Activated CD4-positive, alpha-beta T cell treated with anti-CD3 and anti-CD28 coated beads, Interleukin-2, amount 50 U/mL, for 24 hours (primary cell): Measurements from ENCODE around the gene WWTR1.

Experiments
- DNase-seq, 2 donors: peaks; one replicate each; pipeline ENCODE4 v3.0.0-alpha.2; 2020; ENCODE audit warnings: low read depth in 1 of 2, low spot score in 1 of 2

WWTR1 gene

DNA sequence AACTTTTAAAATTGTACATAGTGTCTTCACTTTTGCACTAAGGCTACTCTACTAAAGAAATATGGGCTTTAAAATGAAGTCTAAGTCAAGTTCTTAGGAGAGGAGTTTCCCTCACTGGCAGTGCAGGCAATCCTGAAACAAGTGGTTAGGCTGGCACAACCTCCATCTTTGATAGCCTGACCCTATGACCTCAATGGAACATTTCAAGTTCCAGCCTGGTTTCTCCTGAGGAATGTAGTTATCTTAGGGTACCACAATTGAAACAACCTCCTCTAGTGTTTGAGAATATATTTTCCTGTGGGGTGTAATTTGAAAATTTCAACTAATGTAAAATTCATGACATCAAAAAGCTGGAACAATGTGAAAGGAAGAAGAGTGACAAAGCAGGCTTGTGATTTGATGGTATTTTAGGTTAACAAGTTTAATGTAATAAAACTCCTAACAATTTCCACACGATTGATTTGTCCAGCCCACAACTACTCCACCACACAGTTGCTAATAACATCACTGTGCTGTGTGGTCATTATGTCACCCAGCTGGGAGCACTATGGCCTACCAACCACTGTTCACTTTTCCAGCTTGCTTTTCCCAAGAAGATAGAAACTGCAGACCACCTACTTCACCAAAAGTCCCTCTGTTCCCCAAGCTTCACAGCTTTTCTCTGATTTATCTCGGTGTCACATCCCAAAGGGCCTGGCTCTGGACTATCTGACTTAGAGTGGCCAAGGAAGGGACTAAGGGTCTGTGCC is 1.8 kb downstream of the WWTR1 start:
- no peak for DNase-seq

- no peak for DNase-seq
Observed at GRCh38 chr3:149654188-149654601, 3.6 kb downstream of the WWTR1 start.

DNA sequence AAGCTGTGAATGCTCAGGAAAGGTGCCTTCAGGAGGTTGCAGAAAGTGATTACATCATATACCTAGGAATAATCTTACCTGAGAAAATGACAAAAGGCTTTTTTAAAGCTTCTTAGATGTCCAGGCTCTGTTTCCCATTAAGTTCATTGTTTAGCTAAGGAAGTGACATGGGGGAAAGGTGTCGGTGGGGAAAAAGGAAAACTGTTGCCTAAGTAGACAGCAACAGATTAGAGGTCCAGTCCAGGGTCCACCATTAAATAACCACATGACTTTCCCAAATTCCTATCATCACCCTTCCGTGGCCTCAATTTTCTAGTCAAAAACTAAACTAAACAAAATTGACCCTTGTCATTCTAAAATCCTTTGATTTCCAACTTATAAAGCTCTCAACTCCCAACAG is 4.3 kb downstream of the WWTR1 start:
- no peak for DNase-seq

- DNase-seq, result no peak
Observed at GRCh38 chr3:149653136-149653535, 4.7 kb downstream of the WWTR1 start.

DNA sequence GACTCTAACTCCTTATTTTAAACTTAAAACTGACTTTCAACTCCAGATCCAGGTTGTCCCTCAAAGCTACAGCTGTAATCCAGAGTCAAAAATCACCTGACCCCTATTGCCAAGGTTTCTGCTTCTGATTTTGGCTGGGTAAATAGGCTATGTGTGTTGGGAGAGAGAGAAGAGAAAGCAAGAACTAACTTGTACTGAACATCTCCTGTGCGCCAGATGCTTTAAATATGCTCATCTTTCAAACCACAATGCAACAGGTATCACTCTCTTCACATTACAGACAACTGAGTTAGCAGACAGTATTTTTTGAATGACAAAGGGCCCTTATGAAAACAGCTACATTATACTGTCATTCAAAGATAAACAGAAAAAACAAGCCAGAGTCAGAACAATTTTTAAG is 7.0 kb downstream of the WWTR1 start:
- DNase-seq, result no peak

- no peak for DNase-seq
Observed at GRCh38 chr3:149648525-149648924, 9.3 kb downstream of the WWTR1 start.

DNA sequence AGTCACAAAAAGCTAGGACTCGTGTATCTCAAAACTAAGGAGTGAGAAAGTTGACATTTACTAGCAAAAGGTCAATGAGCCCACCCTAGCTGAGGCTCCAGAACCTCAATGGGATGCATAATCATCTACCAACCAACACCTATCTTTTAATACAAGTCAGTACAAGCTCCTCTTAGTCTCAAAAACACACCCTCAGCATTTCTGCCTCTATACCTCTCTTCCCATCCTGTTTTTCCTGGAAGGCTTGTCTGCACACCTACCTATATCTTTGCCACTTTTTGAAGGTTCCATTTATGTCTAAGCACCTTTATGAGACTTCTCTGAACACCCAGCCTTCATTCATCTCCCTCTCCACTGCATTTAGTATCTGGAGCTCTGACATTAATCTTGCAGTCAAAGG is 10.0 kb downstream of the WWTR1 start:
- DNase-seq, result no peak

GRCh38 chr3:149647285-149647684 is 10.5 kb downstream of the WWTR1 start:
- DNase-seq, result no peak

DNA sequence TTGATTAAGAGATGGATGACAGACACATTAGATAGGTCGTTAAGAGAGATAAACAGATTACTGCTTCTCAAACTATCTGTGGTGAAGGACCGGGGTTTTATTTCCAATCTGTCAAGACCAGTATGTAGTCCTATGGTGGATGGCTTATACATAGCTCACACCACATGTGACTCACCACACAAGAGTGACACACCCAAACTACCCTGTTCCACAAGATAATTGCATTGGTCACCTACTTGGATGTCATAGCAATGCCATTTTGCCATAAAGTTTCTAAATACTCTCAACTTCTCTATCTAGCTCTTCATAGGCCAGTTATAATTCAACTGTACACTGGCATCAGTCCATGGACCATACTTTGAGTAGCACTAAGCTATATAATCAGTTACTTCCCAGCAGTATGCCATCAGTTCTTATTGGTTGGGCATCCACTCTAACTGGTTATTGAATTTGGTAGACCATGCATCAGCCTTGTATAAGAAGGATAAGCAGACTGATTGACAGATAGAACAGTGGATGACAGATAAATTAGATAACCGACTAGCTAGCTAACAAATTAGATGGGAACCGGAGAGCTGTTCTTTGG is 11.6 kb downstream of the WWTR1 start:
- DNase-seq, result no peak

DNA sequence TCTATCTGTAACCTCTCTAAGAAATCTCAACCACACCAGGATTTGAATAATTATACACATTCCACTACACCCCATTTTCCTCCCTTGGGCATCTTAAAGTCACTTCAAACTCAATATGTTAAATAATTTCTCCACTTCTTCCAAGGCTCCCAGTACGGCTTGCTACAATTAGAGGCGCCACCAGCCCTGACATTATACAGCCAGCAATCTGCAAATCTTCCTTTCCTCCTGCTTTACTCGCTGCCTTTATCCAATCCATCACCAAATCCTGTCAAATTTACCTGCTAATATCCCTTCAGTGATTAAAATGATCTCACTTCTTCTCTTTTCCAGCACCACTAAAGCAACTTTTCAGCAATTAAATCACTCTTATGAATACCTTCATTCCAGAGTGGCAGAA is 13.9 kb downstream of the WWTR1 start:
- no peak for DNase-seq

DNA sequence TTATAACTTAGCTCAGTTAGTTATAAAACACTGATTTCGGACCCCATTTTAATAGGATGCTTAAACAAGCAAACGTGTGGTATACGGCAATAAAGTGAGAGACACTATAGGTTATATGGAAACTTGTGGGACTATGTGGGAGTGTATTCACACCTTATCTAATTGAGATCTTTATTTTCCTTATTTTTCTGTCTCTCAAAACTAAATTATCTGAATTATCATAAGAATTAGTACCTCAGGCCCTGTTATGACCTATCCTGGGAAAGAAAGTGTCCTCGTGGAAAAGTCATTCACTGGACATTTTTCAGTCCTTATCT is 14.4 kb downstream of the WWTR1 start:
- no peak for DNase-seq

DNA sequence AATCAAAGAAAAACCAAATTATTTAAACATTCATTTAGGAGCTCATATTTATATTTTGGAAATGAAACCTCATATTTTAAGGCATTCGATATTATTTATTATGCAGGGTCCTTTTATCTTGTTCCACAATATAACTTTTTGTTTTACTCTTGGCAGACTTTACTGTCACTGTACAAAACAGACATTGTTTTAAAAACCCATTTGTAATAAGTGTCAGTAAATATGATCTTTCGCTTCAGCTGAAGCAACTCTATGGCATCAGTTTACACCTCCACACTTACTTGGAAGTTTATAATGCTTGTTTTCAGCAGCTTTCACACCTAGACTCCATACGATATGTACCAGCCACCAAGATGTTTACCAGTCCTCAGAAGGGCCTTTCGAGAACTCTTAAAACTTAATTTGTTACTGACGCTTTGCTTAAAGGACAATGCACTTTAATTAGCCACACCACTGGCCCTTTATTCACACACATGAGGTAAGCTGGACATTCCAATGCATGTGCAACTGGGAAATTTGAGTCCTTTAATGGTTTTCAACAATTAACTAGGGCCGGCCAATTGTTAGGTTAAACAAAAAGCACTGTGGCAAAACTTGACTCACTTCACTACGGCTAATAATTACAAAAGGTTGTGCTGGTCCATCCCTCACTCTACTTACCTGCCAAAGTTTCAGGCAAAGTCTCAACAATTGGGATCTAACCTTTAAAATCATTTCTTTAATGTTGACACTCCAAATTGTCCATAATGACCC is 16.7 kb downstream of the WWTR1 start:
- DNase-seq, result no peak

GRCh38 chr3:149639093-149639486 is 18.7 kb downstream of the WWTR1 start:
- DNase-seq, result no peak

- DNase-seq, result no peak
Observed at GRCh38 chr3:149638228-149639092, 19.4 kb downstream of the WWTR1 start.

GRCh38 chr3:149635396-149635795 is 22.4 kb downstream of the WWTR1 start:
- no peak for DNase-seq

- DNase-seq, result no peak
Observed at GRCh38 chr3:149634573-149634972, 23.3 kb downstream of the WWTR1 start.

GRCh38 chr3:149634072-149634471 is 23.8 kb downstream of the WWTR1 start:
- DNase-seq, result no peak

DNA sequence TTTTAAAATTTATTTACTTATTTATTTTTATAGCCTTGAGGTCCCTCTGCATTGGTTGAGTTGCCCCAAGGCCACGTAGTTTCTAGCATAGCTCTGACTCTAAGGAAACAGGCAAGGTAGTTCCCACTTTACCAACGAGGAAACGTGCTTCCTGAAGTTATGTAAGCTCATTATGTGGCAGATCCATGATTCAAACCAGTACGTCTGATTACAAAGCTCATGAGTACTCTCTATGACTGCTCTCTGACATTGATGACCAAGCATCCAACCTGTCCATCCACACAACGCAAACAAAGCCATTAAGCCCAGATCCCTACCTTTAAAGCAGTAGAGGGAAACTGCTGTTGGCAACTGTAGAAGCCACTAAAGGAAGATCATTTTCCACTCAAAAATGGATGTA is 25.6 kb downstream of the WWTR1 start:
- DNase-seq, result no peak

DNA sequence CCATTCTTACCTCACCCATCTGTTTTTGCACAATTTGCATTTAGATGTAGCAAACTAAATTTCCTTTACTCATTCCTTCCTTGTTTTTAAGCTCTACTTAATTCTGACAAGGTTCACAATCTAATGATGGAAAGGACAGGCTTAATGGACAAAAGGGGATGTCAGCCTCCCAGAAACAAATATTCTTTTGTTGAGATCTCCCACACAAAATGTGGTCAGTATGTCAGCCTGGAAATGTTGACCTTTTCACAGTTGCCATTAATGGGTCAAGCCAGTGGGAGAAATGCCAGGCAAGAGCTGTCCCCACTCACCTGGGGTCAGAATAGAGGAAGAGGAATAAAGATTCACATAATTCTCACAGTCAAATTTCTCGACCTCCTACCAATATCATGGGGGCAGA is 27.0 kb downstream of the WWTR1 start:
- no peak for DNase-seq

DNA sequence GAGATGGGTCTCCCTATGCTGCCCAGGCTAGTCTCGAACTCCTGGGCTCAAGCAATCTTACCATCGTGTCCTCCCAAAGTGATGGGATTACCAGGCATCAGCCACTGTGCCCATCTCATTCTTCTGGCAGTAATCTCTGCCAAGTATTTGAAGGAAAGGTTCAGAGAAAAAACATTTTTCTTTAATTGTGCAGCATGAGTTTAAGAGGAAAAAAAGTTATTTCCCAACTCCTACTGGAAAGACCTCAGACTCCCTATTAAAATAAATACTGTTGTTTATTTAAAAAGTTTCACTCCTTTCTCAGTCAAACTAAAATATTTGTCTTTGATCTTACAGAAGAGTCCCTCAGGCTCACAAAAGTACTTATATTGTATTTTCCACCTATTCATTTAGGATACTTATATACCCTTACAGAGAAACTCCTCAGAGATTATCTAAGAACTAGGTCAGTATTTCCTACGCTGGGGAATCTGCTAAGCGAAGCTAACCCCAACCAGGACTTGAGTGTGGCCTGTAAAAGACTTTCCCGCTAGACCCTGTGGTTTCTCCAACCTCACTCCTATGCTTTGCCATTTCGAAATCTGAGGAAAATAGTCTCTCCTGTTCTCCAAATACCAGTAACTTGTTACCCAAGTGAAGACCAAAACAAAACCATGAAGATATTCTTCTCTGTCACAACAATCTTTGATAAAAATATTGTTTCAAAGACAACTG is 28.7 kb downstream of the WWTR1 start:
- no peak for DNase-seq

- DNase-seq, result no peak
Observed at GRCh38 chr3:149626671-149627070, 31.2 kb downstream of the WWTR1 start.
